Neural progenitor cell (in vitro differentiated cells): ENCODE measurements around the gene LGALS9C.
"Not testable (repeated sequence)": the region's sequence is repeated elsewhere in the genome, so short reads cannot be mapped to it uniquely, and the experiment has no call there.

Source experiments
- CTCF ChIP-seq: fragments of 200-600 bp; sonication (generic); IDR thresholded peaks from 2 replicates; pipeline ENCODE4 v1.5.1; 2017; ENCODE audit warnings: antibody characterized with exemption, mild to moderate bottlenecking
- EZH2 ChIP-seq: fragments of 200-600 bp; sonication (generic); IDR thresholded peaks from 2 replicates; pipeline ENCODE4 v1.6.1; 2017; ENCODE audit warnings: antibody characterized with exemption, mild to moderate bottlenecking, moderate library complexity

GRCh38 chr17:18499100-18499499, 22.5 kb downstream of the LGALS9C start:
- TF ChIP-seq EZH2, CTCF: not testable (repeated sequence)
